ENCODE data around the gene VIPAS39. TPM values are rescaled to one million over a fixed set of nuclear protein-coding genes. Genes with fewer than 3 reads are reported as not detected.
A peak's percentile ranks its signal among the peaks of the same experiment; 100 is the strongest.

Gene VIPAS39
- total and polyA plus RNA-seq, 9 of the 15 experiments (the other 6 are each of a cell fraction or from before 2014, with no cell fraction given) = 5.7 to 25.6 (median 9.9) TPM

GRCh38 chr14:77409131-77409533 is 48.3 kb downstream of the VIPAS39 start (continued):
- TF ChIP-seq BRF2 (IDR thresholded peaks at IDR 0.05; ENCODE audit: borderline replicate concordance, insufficient read depth, insufficient read length) = no peak
- TF ChIP-seq EGR1 (conservative IDR thresholded peaks at IDR 0.05) = no peak
- TF ChIP-seq DMBX1 (CRISPR knock-in tag; IDR thresholded peaks at IDR 0.05; ENCODE audit: borderline replicate concordance) = no peak
- TF ChIP-seq CBX8 (IDR thresholded peaks at IDR 0.05; ENCODE audit: borderline replicate concordance, extremely low read depth, low read depth, low read length, poor library complexity, severe bottlenecking) = no peak
- no peak for TF ChIP-seq SMARCB1 (IDR thresholded peaks at IDR 0.05; ENCODE audit: insufficient read length, low read depth)
- TF ChIP-seq ZBTB7A (IDR thresholded peaks at IDR 0.05; ENCODE audit: borderline replicate concordance, control insufficient read depth, low read depth, low read length) = no peak
- TF ChIP-seq ZNF695 (CRISPR knock-in tag; IDR thresholded peaks at IDR 0.05) = no peak
- peak; percentile 61 for TF ChIP-seq ZNF592 (IDR thresholded peaks at IDR 0.05)
- no peak for TF ChIP-seq ZNF511 (CRISPR knock-in tag; IDR thresholded peaks at IDR 0.05)
- no peak for TF ChIP-seq E2F8 (IDR thresholded peaks at IDR 0.05; ENCODE audit: low read depth, partially characterized antibody)
- TF ChIP-seq NFIC (IDR thresholded peaks at IDR 0.05) = peak; percentile 60
